ENCODE results near the gene IRGQ.

DNA sequence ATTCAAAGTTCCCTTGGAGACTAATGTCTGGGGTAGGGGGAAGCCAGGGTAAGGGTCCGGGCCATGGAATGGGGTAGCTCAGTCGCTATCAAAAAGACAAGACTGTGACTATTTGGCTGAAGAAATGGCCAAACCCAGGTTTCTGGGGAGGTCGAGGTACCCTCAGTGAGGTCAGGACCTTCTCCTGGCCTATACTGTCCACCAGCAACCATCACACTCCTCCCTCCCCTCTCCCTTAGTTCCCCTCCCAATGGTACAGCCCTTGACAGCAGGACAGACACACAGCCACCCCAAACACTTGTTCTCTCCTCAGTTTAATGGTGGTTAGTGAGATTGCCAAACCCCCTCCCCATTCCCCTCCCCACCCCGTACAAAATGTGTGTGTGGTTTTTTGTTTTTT, 26.1 kb upstream of the IRGQ start:
- TF ChIP-seq EZH2 (IDR thresholded peaks at IDR 0.05; ENCODE audit: borderline replicate concordance) (no peak), EZH2phosphoT487 (IDR thresholded peaks at IDR 0.05; ENCODE audit: low read depth, severe bottlenecking, unreplicated experiment) (no peak)
- TF ChIP-seq, protein P1, sequence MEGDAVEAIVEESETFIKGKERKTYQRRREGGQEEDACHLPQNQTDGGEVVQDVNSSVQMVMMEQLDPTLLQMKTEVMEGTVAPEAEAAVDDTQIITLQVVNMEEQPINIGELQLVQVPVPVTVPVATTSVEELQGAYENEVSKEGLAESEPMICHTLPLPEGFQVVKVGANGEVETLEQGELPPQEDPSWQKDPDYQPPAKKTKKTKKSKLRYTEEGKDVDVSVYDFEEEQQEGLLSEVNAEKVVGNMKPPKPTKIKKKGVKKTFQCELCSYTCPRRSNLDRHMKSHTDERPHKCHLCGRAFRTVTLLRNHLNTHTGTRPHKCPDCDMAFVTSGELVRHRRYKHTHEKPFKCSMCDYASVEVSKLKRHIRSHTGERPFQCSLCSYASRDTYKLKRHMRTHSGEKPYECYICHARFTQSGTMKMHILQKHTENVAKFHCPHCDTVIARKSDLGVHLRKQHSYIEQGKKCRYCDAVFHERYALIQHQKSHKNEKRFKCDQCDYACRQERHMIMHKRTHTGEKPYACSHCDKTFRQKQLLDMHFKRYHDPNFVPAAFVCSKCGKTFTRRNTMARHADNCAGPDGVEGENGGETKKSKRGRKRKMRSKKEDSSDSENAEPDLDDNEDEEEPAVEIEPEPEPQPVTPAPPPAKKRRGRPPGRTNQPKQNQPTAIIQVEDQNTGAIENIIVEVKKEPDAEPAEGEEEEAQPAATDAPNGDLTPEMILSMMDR (IDR thresholded peaks at IDR 0.05; ENCODE audit: poor library complexity): no peak
